K562 (cell line): Measurements from ENCODE around the gene ACLY. TPM values are rescaled to one million over a fixed set of nuclear protein-coding genes. Genes with fewer than 3 reads are reported as not detected.
A peak's percentile ranks its signal among the peaks of the same experiment; 100 is the strongest.

Experiments
- ATAC-seq: fragments of 200-7000 bp; cut with Tn5 transposase; 3 replicates; pipeline ENCODE4 v1.9.1; 2020; ENCODE audit warnings: moderate library complexity
- BruUV-seq: library from RNA; stranded (reverse); fragments of 400-500 nt; replicated peaks from 2 replicates; lab custom pipeline; 2021; lab: Mats Ljungman, UMichigan
- CTCF ChIA-PET: fragments of 300-600 bp; formaldehyde crosslinking; extraction: SDS; loops from one replicate; lab custom pipeline; 2021; ENCODE audit warnings: low intra/inter-chr PET ratio; lab: Yijun Ruan, JAX
- POLR2A ChIA-PET: fragments of 300-600, 350-650 bp; sonication (Branson Sonifier 250); formaldehyde crosslinking; extraction: SDS; loops from one replicate; lab custom pipeline; 2021; ENCODE audit warnings: antibody characterized with exemption, inconsistent platforms; lab: Yijun Ruan, JAX
- DNase-seq, 4 experiments: peaks; one replicate each; pipeline versions ENCODE4 v3.0.0 to v3.0.0-alpha.2; 2011 to 2018; ENCODE audit warnings: low spot score in 3 of 4, mixed read lengths in 3 of 4; ENCODE audit errors: extremely low read depth in 1 of 4
- FAIRE-seq: peaks from 2 replicates; lab custom pipeline; 2011; peaks lifted over from hg19 to GRCh38; lab: Jason Lieb, UNC
- H2AFZ ChIP-seq: 2 replicates; pipeline ENCODE4 v1.6.0; 2011; ENCODE audit warnings: low read depth, low read length, control low read depth, inconsistent platforms
- H3K27ac ChIP-seq: fragments of 200-600 bp; 3 replicates; pipeline ENCODE4 v1.8.0; 2011; ENCODE audit warnings: low read depth, mild to moderate bottlenecking, control low read depth, inconsistent platforms, low read length, moderate library complexity, mixed read lengths; ENCODE audit errors: extremely low read depth
- H3K27me3 ChIP-seq, 2 experiments: fragments of 300-600 bp in 1 of 2; 2 replicates in 1 of 2; 3 replicates in 1 of 2; pipeline versions ENCODE4 v1.6.0 to v1.8.0; 2011; ENCODE audit warnings: inconsistent platforms in 2 of 2, low read length in 2 of 2, mild to moderate bottlenecking in 1 of 2, mixed read lengths in 1 of 2, moderate library complexity in 1 of 2; ENCODE audit not compliant: control insufficient read depth in 2 of 2, insufficient read depth in 2 of 2
- H3K36me3 ChIP-seq: fragments of 300-600 bp; 3 replicates; pipeline ENCODE4 v1.8.0; 2011; ENCODE audit warnings: mild to moderate bottlenecking, low read length, inconsistent platforms; ENCODE audit not compliant: control insufficient read depth, insufficient read depth
- H3K4me1 ChIP-seq, 2 experiments: fragments of 200-600 bp in 1 of 2; replicated peaks in 1 of 2; 2 replicates in 1 of 2; 3 replicates in 1 of 2; pipeline versions ENCODE4 v1.5.1 to v1.8.0; 2011; ENCODE audit warnings: inconsistent platforms in 2 of 2, low read length in 2 of 2, mild to moderate bottlenecking in 1 of 2, mixed read lengths in 1 of 2, moderate library complexity in 1 of 2; ENCODE audit not compliant: control insufficient read depth in 2 of 2, insufficient read depth in 2 of 2
- H3K4me2 ChIP-seq: 2 replicates; pipeline ENCODE4 v1.6.1; 2011; ENCODE audit warnings: low read length, control low read depth, inconsistent platforms, mixed read lengths; ENCODE audit not compliant: insufficient read depth
- H3K4me3 ChIP-seq: fragments of 200-600 bp; sonication (generic), shearing (Covaris generic); 2 replicates; pipeline ENCODE4 v1.5.1; 2016; ENCODE audit warnings: control low read depth, inconsistent platforms
- H3K79me2 ChIP-seq: fragments of 200-600 bp; 3 replicates; pipeline ENCODE4 v1.8.0; 2011; ENCODE audit warnings: low read length, inconsistent platforms; ENCODE audit not compliant: control insufficient read depth, insufficient read depth
- H3K9ac ChIP-seq, 2 experiments: 2 replicates each; pipeline versions ENCODE4 v1.6.0 to v1.6.1; 2011; ENCODE audit warnings: low read depth in 2 of 2, low read length in 2 of 2, control low read depth in 1 of 2, inconsistent platforms in 1 of 2, mild to moderate bottlenecking in 1 of 2, mixed read lengths in 1 of 2; ENCODE audit not compliant: insufficient read depth in 1 of 2
- H3K9me1 ChIP-seq: one replicate; pipeline ENCODE4 v1.6.0; 2011; ENCODE audit warnings: inconsistent platforms, mild to moderate bottlenecking, low read length, moderate library complexity; ENCODE audit not compliant: control insufficient read depth, insufficient read depth
- H3K9me3 ChIP-seq: replicated peaks from 2 replicates; pipeline ENCODE4 v1.5.1; 2011; ENCODE audit warnings: low read depth, low read length, inconsistent platforms; ENCODE audit not compliant: control insufficient read depth, insufficient read depth
- H4K20me1 ChIP-seq: replicated peaks from 2 replicates; pipeline ENCODE4 v1.6.1; 2011; ENCODE audit warnings: low read length, inconsistent platforms, mixed read lengths; ENCODE audit not compliant: control insufficient read depth, insufficient read depth
- HSF4 ChIP-seq: fragments of 250-450 bp; sonication (Bioruptor Pico); IDR thresholded peaks from 2 replicates; pipeline ENCODE4 v2.1.2; 2022; ENCODE audit warnings: mild to moderate bottlenecking, moderate library complexity, borderline replicate concordance
- RBFOX2 ChIP-seq: fragments of 200-400 bp; formaldehyde crosslinking; IDR thresholded peaks from 2 replicates; pipeline ENCODE4 v1.6.1; 2017; ENCODE audit warnings: low read depth, mild to moderate bottlenecking, low read length, moderate library complexity
- RBM25 ChIP-seq: fragments of 200-400 bp; formaldehyde crosslinking; IDR thresholded peaks from 2 replicates; pipeline ENCODE4 v1.6.1; 2018; ENCODE audit warnings: low read length, low read depth, moderate library complexity; ENCODE audit not compliant: severe bottlenecking
- WGBS: fragments of 100-300 bp; shearing (Covaris generic); methylation state at CpG from one replicate; pipeline ENCODE4 v1.1.6; 2016; ENCODE audit warnings: low coverage, mixed read lengths; ENCODE audit not compliant: insufficient coverage; ENCODE audit errors: missing lambda C conversion rate; 5-methylcytosine and 5-hydroxymethylcytosine counted together
- in situ Hi-C: fragments of 300-500 bp; cut with MboI; formaldehyde crosslinking; loops from 4 replicates; pipeline ENCODE4 v1.15.0; 2018; ENCODE audit warnings: inconsistent platforms, mixed read lengths
- intact Hi-C: fragments of 100-400 bp; cut with micrococcal nuclease; formaldehyde crosslinking; loops from 2 replicates; pipeline ENCODE4 v1.14.2; 2022
- polyA plus RNA-seq, 8 experiments: library from polyadenylated mRNA; depleted of rRNA in 4 of 8; stranded (reverse) in 5 of 8; unstranded in 3 of 8; fragments of >200 nt; fragmentation: Nextera tagmentation in 2 of 8; fragmentation: Illumina TruSeq in 1 of 8; extraction: Ambion mirVana in 2 of 8; extraction: Trizol in 1 of 8; gene quantifications; 2 replicates each; pipeline versions ENCODE4 v1.2.1 to v1.2.3, GENCODE V29; 2011 to 2014; ENCODE audit warnings: inconsistent platforms in 1 of 8, missing spikeins in 1 of 8
- total RNA-seq, 7 experiments: library from RNA; depleted of rRNA in 6 of 7; stranded (reverse); fragments of >200 nt in 6 of 7; fragmentation: Illumina TruSeq in 2 of 7; extraction: Trizol in 2 of 7; gene quantifications; 2 replicates each; pipeline versions ENCODE4 v1.2.1 to v1.2.3, GENCODE V29; 2011 to 2021; ENCODE audit warnings: low replicate concordance in 1 of 7
- TF ChIP-seq, protein P1 (sequence below): fragments of 450-650 bp; IDR thresholded peaks from one replicate; pipeline ENCODE4 v1.6.1; 2018; ENCODE audit warnings: mild to moderate bottlenecking, moderate library complexity; ENCODE audit not compliant: partially characterized antibody

Gene ACLY
- total and polyA plus RNA-seq, 9 of the 15 experiments (the other 6 are each of a cell fraction or from before 2014, with no cell fraction given), result 42.9 to 280 (median 125) TPM

DNA sequence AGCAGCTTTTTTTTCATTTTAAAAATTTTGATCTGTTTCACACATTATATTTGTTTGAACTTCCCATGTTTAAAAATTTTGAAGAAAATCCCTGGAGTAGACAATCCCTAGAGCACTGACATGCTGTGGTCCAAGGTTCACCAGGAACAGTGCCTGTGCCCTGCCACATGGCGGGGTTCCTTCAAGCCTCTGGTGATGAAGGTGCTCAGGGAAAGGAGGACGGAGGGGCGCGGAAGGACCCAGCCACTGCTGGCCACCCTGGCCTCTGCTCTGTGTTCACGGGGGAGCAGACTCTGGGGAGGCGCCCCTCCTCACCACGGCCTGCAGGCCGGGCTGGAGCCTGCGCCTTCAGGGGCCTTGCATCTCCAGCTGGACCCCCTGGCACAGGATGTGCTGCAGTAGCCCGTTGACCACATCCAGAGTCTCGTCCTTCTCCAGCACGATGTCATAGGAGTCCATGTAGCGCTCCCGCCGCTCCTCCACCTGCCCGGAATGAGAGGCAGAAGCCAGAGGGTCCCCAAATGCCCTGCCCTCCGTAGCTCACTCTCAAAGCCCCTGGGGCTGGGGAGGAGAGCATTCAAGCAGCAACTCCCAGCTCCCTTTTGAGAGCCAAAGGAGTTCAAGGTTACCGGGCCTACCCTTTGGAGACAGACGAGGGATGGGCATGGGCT, 93.4 kb downstream of the ACLY start:
- TF ChIP-seq HSF4 (CRISPR knock-in tag) (no peak), RBFOX2 (peak; percentile 35; the same call in 1 of the 2 replicates), RBM25 (no peak)
- Histone ChIP-seq H3K9me3 (no peaks in the 10 kb centered on the region), H3K4me1 (peaks cover 0 to 16% of the 10 kb centered on the region in 2 experiments; a peak in 2 of 5 replicates), H3K4me2 (no peak overlapping the region), H3K9ac (0 out of 4 replicates have a peak overlapping the region, but pooled peaks of 1 of the 2 experiments have one; percentile 1), H3K36me3 (peaks cover 48% of the 10 kb centered on the region), H4K20me1 (no peaks in the 10 kb centered on the region), H3K27ac (no peak overlapping the region), H3K27me3 (no peaks in the 10 kb centered on the region), H3K4me3 (no peak overlapping the region), H3K9me1 (no peaks in the 10 kb centered on the region), H3K79me2 (no peaks in the 10 kb centered on the region), H2AFZ (no peak overlapping the region)
- POLR2A ChIA-PET, result interaction anchor here (1.1 kb wide), 1 partner anchor 14 kb away, joined by 3 read pairs; the partner anchor contains the start of gene P3H4
- BruUV-seq, result no TSS peak
- CTCF ChIA-PET, result no interaction called here
- intact Hi-C loops (no loop called here), in situ Hi-C loops (no loop called here)
- 84% methylated on average over 15 of the region's 19 CpGs for WGBS
- FAIRE-seq, result no peak
- no peak for DNase-seq
- ATAC-seq, result no peak

- Histone ChIP-seq H3K27me3 (no peaks in the 10 kb centered on the region), H3K4me1 (peaks cover 2 to 25% of the 10 kb centered on the region in 2 experiments; a peak in 4 of 5 replicates), H2AFZ (no peak overlapping the region), H3K79me2 (no peaks in the 10 kb centered on the region), H3K9me1 (no peaks in the 10 kb centered on the region), H3K9ac (no peak overlapping the region), H3K4me3 (no peak overlapping the region), H3K4me2 (no peak overlapping the region), H3K27ac (no peak overlapping the region), H4K20me1 (no peaks in the 10 kb centered on the region), H3K36me3 (peaks cover 38% of the 10 kb centered on the region), H3K9me3 (no peaks in the 10 kb centered on the region)
- in situ Hi-C loops, result no loop called here
- 64% methylated on average over 6 of the region's 7 CpGs for WGBS
- DNase-seq, result no peak
- no peak for ATAC-seq
- no TSS peak for BruUV-seq
- ChIA-PET CTCF (no interaction called here), POLR2A (interaction anchor here (0.6 to 1.1 kb wide), 6 partner anchors 10 to 106 kb away, joined by 3 to 4 read pairs (median 3); partner anchors contain the start of gene ODAD4)
- no peak for FAIRE-seq
- TF ChIP-seq, protein P1, sequence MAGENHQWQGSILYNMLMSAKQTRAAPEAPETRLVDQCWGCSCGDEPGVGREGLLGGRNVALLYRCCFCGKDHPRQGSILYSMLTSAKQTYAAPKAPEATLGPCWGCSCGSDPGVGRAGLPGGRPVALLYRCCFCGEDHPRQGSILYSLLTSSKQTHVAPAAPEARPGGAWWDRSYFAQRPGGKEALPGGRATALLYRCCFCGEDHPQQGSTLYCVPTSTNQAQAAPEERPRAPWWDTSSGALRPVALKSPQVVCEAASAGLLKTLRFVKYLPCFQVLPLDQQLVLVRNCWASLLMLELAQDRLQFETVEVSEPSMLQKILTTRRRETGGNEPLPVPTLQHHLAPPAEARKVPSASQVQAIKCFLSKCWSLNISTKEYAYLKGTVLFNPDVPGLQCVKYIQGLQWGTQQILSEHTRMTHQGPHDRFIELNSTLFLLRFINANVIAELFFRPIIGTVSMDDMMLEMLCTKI, result no peak
- 0 out of 2 replicates have a peak, but pooled peaks have one; percentile 7 for TF ChIP-seq RBFOX2
- intact Hi-C loops, result no loop called here
Measured at GRCh38 chr17:41824086-41824485, 94.7 kb downstream of the ACLY start.
